Uterus (tissue), 2 donors: ENCODE data around the gene NUDT6.

Experiments used
- POLR2A ChIP-seq, 2 donors: fragments of 450-650 bp; IDR thresholded peaks; one replicate each; pipeline ENCODE4 v1.6.1; 2016; ENCODE audit warnings: antibody characterized with exemption in 2 of 2, mild to moderate bottlenecking in 1 of 2, moderate library complexity in 1 of 2
- TF ChIP-seq, protein P1 (sequence below), 4 experiments: fragments of 200-600 bp in 2 of 4; fragments of 450-650 bp in 2 of 4; sonication (generic) in 2 of 4; IDR thresholded peaks; one replicate each; pipeline ENCODE4 v1.5.1; 2016 to 2019; ENCODE audit warnings: antibody characterized with exemption in 4 of 4, mild to moderate bottlenecking in 2 of 4, moderate library complexity in 1 of 4

DNA sequence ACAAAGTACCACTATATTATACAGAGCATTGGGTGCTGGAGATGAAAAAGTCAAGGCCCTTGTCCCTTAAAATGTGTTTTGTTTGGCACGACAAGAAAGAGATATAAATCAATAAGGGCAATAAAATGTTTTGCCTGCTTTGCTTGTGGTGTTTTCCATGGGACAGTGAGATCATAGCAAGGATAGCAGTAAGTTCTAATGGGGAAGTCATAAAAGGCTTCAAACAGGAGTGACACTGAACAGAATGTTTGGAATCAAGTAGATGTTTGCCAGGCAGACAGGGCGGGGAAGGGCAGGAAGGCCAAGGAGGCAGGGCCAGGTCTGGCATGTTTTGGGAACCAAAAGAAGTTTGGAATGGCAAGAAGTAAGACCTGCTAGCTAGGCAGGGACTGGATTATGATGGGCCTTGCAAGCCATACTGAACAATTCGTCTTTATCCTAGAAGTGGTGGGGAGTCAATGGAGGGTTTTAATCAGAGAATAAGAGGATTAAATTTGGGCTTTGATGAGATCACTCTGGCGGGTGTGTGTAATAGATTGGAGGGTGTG, 79.3 kb downstream of the NUDT6 start:
- TF ChIP-seq, protein P1, sequence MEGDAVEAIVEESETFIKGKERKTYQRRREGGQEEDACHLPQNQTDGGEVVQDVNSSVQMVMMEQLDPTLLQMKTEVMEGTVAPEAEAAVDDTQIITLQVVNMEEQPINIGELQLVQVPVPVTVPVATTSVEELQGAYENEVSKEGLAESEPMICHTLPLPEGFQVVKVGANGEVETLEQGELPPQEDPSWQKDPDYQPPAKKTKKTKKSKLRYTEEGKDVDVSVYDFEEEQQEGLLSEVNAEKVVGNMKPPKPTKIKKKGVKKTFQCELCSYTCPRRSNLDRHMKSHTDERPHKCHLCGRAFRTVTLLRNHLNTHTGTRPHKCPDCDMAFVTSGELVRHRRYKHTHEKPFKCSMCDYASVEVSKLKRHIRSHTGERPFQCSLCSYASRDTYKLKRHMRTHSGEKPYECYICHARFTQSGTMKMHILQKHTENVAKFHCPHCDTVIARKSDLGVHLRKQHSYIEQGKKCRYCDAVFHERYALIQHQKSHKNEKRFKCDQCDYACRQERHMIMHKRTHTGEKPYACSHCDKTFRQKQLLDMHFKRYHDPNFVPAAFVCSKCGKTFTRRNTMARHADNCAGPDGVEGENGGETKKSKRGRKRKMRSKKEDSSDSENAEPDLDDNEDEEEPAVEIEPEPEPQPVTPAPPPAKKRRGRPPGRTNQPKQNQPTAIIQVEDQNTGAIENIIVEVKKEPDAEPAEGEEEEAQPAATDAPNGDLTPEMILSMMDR (IDR thresholded peaks at IDR 0.05): no peak
- TF ChIP-seq POLR2A (IDR thresholded peaks at IDR 0.05): no peak
